ENCODE data around the gene SV2C. TPM values are rescaled to one million over a fixed set of nuclear protein-coding genes. Genes with fewer than 3 reads are reported as not detected.

Gene SV2C
- total RNA-seq, 1 experiment from 2014 or later = 0.09 TPM

DNA sequence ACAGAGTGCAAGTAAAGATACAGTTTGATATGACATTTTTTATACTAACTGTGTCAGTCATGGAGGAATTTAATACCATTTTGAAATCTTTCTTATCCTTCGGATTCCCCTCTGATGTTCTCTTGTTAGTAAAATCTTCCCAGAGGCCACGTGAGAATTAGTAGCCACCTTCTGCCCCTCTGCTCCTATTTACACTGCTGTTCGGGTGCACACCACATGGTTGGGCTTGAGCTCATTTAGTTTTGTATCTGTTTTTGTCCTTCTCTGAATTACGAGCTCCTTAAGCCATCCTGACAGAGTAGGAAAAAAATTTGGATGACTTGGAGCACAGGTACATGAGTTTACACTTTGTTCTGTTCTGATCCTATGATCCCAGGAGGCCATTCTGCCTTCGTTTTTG lies 109.7 kb downstream of the SV2C start (continued):
- TF ChIP-seq ZNF317 (CRISPR knock-in tag; IDR thresholded peaks at IDR 0.05; ENCODE audit: borderline replicate concordance, low read depth) (no peak), ELF4 (CRISPR knock-in tag; IDR thresholded peaks at IDR 0.05; ENCODE audit: low read depth) (no peak)

- DNase-seq (ENCODE audit: low spot score) = no peak
- Mint-ChIP-seq H3K4me3 (no peak overlapping the region), H3K27me3 (ENCODE audit: low read depth) (no peaks in the 10 kb centered on the region), H3K9me3 (peaks cover 4% of the 10 kb centered on the region; the same call in 1 of the 2 replicates), H3K4me1 (peaks cover 46% of the 10 kb centered on the region), H3K36me3 (no peaks in the 10 kb centered on the region), H3K27ac (no peak overlapping the region)
- ChIA-PET POLR2A (no interaction called here), CTCF (interaction anchor here (1.0 to 1.4 kb wide), 3 partner anchors 8 to 307 kb away, joined by 3 to 4 read pairs (median 3); no protein-coding TSS in a partner anchor)
- ATAC-seq = no peak
- TF ChIP-seq, protein P1, sequence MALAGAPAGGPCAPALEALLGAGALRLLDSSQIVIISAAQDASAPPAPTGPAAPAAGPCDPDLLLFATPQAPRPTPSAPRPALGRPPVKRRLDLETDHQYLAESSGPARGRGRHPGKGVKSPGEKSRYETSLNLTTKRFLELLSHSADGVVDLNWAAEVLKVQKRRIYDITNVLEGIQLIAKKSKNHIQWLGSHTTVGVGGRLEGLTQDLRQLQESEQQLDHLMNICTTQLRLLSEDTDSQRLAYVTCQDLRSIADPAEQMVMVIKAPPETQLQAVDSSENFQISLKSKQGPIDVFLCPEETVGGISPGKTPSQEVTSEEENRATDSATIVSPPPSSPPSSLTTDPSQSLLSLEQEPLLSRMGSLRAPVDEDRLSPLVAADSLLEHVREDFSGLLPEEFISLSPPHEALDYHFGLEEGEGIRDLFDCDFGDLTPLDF (CRISPR knock-in tag; IDR thresholded peaks at IDR 0.05) = no peak
- no peak for TF ChIP-seq MAX (CRISPR knock-in tag; IDR thresholded peaks at IDR 0.05)
These were observed 110.5 kb downstream of the SV2C start for GRCh38 chr5:76193635-76194034.

DNA sequence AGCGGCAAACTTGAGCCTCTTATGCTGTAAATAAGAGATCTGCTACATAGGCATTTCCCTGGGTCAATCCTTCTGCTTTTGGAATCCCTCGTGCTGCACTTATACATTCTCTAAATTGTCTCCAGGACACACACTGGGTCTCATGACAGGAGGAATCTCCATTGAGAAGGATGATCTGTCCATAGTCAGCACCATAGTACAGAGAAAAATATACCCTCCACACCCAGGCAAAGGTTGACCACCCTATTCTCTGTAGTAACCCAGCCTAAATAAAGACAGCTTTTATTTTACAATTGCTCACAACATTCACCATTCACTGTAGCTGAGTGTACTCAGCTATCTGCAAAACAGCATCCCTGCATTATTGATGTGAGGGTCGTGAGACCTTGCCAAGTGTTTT lies 111.2 kb downstream of the SV2C start:
- H3K4me3 Mint-ChIP-seq = no peak overlapping the region
- H3K4me1 Mint-ChIP-seq = peaks cover 51% of the 10 kb centered on the region
- ATAC-seq = no peak
- CTCF ChIA-PET = interaction anchor here (1.0 kb wide), 1 partner anchor 15 kb away, joined by 3 read pairs; no protein-coding TSS in a partner anchor
- H3K27me3 Mint-ChIP-seq (ENCODE audit: low read depth) = no peaks in the 10 kb centered on the region
- H3K36me3 Mint-ChIP-seq = no peaks in the 10 kb centered on the region
- DNase-seq (ENCODE audit: low spot score) = no peak
- H3K9me3 Mint-ChIP-seq = peaks cover 5% of the 10 kb centered on the region; the same call in 1 of the 2 replicates
- POLR2A ChIA-PET = no interaction called here
- no peak overlapping the region for H3K27ac Mint-ChIP-seq
- TF ChIP-seq CBFB (CRISPR knock-in tag; IDR thresholded peaks at IDR 0.05; ENCODE audit: low read depth) (no peak), MLX (CRISPR knock-in tag; IDR thresholded peaks at IDR 0.05) (no peak), JUN (CRISPR knock-in tag; IDR thresholded peaks at IDR 0.05) (no peak), TEAD4 (CRISPR knock-in tag; IDR thresholded peaks at IDR 0.05) (no peak), ZNF396 (CRISPR knock-in tag; IDR thresholded peaks at IDR 0.05; ENCODE audit: borderline replicate concordance) (no peak)
- TF ChIP-seq, protein P2, sequence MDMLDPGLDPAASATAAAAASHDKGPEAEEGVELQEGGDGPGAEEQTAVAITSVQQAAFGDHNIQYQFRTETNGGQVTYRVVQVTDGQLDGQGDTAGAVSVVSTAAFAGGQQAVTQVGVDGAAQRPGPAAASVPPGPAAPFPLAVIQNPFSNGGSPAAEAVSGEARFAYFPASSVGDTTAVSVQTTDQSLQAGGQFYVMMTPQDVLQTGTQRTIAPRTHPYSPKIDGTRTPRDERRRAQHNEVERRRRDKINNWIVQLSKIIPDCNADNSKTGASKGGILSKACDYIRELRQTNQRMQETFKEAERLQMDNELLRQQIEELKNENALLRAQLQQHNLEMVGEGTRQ (CRISPR knock-in tag; IDR thresholded peaks at IDR 0.05) = no peak
- TF ChIP-seq, protein P3, sequence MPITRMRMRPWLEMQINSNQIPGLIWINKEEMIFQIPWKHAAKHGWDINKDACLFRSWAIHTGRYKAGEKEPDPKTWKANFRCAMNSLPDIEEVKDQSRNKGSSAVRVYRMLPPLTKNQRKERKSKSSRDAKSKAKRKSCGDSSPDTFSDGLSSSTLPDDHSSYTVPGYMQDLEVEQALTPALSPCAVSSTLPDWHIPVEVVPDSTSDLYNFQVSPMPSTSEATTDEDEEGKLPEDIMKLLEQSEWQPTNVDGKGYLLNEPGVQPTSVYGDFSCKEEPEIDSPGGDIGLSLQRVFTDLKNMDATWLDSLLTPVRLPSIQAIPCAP (CRISPR knock-in tag; IDR thresholded peaks at IDR 0.05) = no peak
- TF ChIP-seq, protein P4, sequence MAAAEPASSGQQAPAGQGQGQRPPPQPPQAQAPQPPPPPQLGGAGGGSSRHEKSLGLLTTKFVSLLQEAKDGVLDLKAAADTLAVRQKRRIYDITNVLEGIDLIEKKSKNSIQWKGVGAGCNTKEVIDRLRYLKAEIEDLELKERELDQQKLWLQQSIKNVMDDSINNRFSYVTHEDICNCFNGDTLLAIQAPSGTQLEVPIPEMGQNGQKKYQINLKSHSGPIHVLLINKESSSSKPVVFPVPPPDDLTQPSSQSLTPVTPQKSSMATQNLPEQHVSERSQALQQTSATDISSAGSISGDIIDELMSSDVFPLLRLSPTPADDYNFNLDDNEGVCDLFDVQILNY (CRISPR knock-in tag; IDR thresholded peaks at IDR 0.05) = no peak

DNA sequence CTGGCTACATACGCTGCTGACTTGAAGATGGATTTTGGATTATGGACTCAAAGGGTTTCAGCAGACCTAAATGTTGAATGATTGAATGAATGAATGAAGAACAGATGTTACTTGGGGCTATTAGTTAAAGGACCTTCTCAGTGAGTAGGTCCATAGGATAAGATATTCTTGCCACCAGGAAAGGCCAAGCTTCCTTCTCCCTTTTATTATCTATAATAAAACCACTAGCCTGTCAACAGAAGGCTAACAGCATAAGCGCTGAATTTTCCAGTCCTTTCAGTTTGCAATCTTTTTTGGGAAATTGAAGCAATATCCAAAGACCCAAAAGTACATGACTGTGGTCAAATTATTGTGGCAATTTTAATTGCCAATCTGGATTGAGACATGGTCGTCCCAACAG lies 113.3 kb downstream of the SV2C start:
- Mint-ChIP-seq H3K9me3 (peaks cover 5% of the 10 kb centered on the region; the same call in 1 of the 2 replicates), H3K36me3 (no peaks in the 10 kb centered on the region), H3K4me3 (no peak overlapping the region), H3K27me3 (ENCODE audit: low read depth) (no peaks in the 10 kb centered on the region), H3K4me1 (peaks cover 57% of the 10 kb centered on the region), H3K27ac (no peak overlapping the region)
- DNase-seq (ENCODE audit: low spot score) = no peak
- ChIA-PET POLR2A (no interaction called here), CTCF (interaction anchor here (1.0 to 3.5 kb wide), 4 partner anchors 13 to 51 kb away, joined by 3 to 25 read pairs (median 6); no protein-coding TSS in a partner anchor)
- no peak for ATAC-seq
- TF ChIP-seq ESRRA (CRISPR knock-in tag; IDR thresholded peaks at IDR 0.05; ENCODE audit: borderline replicate concordance) = no peak
- TF ChIP-seq SOX15 (CRISPR knock-in tag; IDR thresholded peaks at IDR 0.05) = no peak
- TF ChIP-seq RELA (CRISPR knock-in tag; IDR thresholded peaks at IDR 0.05; ENCODE audit: borderline replicate concordance) = no peak
- no peak for TF ChIP-seq FOXJ3 (CRISPR knock-in tag; IDR thresholded peaks at IDR 0.05; ENCODE audit: borderline replicate concordance)
- no peak for TF ChIP-seq ZNF138 (CRISPR knock-in tag; conservative IDR thresholded peaks at IDR 0.05)
- TF ChIP-seq CBFB (CRISPR knock-in tag; IDR thresholded peaks at IDR 0.05; ENCODE audit: low read depth) = no peak
- TF ChIP-seq, protein P5, sequence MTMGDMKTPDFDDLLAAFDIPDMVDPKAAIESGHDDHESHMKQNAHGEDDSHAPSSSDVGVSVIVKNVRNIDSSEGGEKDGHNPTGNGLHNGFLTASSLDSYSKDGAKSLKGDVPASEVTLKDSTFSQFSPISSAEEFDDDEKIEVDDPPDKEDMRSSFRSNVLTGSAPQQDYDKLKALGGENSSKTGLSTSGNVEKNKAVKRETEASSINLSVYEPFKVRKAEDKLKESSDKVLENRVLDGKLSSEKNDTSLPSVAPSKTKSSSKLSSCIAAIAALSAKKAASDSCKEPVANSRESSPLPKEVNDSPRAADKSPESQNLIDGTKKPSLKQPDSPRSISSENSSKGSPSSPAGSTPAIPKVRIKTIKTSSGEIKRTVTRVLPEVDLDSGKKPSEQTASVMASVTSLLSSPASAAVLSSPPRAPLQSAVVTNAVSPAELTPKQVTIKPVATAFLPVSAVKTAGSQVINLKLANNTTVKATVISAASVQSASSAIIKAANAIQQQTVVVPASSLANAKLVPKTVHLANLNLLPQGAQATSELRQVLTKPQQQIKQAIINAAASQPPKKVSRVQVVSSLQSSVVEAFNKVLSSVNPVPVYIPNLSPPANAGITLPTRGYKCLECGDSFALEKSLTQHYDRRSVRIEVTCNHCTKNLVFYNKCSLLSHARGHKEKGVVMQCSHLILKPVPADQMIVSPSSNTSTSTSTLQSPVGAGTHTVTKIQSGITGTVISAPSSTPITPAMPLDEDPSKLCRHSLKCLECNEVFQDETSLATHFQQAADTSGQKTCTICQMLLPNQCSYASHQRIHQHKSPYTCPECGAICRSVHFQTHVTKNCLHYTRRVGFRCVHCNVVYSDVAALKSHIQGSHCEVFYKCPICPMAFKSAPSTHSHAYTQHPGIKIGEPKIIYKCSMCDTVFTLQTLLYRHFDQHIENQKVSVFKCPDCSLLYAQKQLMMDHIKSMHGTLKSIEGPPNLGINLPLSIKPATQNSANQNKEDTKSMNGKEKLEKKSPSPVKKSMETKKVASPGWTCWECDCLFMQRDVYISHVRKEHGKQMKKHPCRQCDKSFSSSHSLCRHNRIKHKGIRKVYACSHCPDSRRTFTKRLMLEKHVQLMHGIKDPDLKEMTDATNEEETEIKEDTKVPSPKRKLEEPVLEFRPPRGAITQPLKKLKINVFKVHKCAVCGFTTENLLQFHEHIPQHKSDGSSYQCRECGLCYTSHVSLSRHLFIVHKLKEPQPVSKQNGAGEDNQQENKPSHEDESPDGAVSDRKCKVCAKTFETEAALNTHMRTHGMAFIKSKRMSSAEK (CRISPR knock-in tag; IDR thresholded peaks at IDR 0.05; ENCODE audit: borderline replicate concordance) = no peak
- no peak for TF ChIP-seq ZMAT4 (CRISPR knock-in tag; IDR thresholded peaks at IDR 0.05)
- TF ChIP-seq MYBL2 (CRISPR knock-in tag; IDR thresholded peaks at IDR 0.05) = no peak
